ENCODE data around the gene PSMB1. TPM values are rescaled to one million over a fixed set of nuclear protein-coding genes. Genes with fewer than 3 reads are reported as not detected.

PSMB1 gene
- total and polyA plus RNA-seq, 9 of the 15 experiments (the other 6 are each of a cell fraction or from before 2014, with no cell fraction given): 447 to 2,953 (median 884) TPM

DNA sequence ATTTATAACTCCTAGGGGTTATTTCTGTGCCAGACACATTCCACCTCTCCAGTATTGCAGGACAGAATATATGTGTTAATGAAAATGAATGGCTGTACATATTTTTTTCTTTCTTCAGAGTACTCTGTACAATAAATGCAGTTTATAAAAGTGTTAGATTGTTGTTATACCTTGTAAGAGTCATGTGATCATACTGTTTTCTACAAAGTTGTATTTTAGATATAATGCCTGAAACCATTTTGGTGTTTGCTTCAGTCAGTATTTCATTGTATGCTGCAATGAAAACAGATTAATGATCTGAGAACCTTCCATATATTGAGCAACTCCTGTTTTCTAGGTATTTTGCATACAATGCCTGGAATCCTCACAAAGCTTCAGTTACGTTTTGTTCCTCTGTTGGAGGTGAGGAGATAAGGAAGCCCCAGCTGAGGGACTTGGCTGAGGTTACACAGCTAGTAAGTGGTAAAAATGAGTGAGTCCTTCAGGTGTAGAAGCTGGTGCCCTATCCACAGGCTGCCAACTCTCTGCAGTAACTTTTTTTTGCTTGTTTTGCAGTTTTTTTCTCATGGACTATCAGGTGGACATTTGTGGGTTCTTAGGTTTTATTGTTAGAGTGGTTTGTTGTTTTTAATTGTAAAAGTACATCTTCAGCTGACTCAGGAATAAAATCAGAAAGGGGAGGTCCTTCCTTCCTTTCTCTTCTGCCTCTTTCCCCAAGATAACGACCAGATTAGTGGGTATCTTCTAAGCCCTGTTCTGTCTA lies 19.8 kb upstream of the PSMB1 start (continued):
- TF ChIP-seq, protein P1, sequence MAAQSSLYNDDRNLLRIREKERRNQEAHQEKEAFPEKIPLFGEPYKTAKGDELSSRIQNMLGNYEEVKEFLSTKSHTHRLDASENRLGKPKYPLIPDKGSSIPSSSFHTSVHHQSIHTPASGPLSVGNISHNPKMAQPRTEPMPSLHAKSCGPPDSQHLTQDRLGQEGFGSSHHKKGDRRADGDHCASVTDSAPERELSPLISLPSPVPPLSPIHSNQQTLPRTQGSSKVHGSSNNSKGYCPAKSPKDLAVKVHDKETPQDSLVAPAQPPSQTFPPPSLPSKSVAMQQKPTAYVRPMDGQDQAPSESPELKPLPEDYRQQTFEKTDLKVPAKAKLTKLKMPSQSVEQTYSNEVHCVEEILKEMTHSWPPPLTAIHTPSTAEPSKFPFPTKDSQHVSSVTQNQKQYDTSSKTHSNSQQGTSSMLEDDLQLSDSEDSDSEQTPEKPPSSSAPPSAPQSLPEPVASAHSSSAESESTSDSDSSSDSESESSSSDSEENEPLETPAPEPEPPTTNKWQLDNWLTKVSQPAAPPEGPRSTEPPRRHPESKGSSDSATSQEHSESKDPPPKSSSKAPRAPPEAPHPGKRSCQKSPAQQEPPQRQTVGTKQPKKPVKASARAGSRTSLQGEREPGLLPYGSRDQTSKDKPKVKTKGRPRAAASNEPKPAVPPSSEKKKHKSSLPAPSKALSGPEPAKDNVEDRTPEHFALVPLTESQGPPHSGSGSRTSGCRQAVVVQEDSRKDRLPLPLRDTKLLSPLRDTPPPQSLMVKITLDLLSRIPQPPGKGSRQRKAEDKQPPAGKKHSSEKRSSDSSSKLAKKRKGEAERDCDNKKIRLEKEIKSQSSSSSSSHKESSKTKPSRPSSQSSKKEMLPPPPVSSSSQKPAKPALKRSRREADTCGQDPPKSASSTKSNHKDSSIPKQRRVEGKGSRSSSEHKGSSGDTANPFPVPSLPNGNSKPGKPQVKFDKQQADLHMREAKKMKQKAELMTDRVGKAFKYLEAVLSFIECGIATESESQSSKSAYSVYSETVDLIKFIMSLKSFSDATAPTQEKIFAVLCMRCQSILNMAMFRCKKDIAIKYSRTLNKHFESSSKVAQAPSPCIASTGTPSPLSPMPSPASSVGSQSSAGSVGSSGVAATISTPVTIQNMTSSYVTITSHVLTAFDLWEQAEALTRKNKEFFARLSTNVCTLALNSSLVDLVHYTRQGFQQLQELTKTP (IDR thresholded peaks at IDR 0.05; ENCODE audit: low read depth in 1 of 2, partially characterized antibody in 2 of 2): no peak
- no peak for TF ChIP-seq KLF13 (tag; IDR thresholded peaks at IDR 0.05; ENCODE audit: borderline replicate concordance, low read depth)
- TF ChIP-seq TOE1 (IDR thresholded peaks at IDR 0.05; ENCODE audit: borderline replicate concordance): peak; percentile 71; the same call in 1 of the 2 replicates
- TF ChIP-seq TOE1 (CRISPR knock-in tag; IDR thresholded peaks at IDR 0.05; ENCODE audit: borderline replicate concordance, low read depth): no peak
- no peak for TF ChIP-seq HOXB6 (CRISPR knock-in tag; IDR thresholded peaks at IDR 0.05; ENCODE audit: borderline replicate concordance)
- TF ChIP-seq PHF21A (IDR thresholded peaks at IDR 0.05; ENCODE audit: borderline replicate concordance, low read depth): no peak
- TF ChIP-seq IRF2 (CRISPR knock-in tag; IDR thresholded peaks at IDR 0.05): no peak
- no peak for TF ChIP-seq FOXA3 (CRISPR knock-in tag; conservative IDR thresholded peaks at IDR 0.05 in 1 of 2, IDR thresholded peaks at IDR 0.05 in 1 of 2)
- no peak for TF ChIP-seq SIN3B (IDR thresholded peaks at IDR 0.05; ENCODE audit: low read depth)
- TF ChIP-seq OTX1 (CRISPR knock-in tag; IDR thresholded peaks at IDR 0.05): no peak
- TF ChIP-seq CBFA2T3 (IDR thresholded peaks at IDR 0.05): 0 out of 2 replicates have a peak, but pooled peaks have one; percentile 30
- TF ChIP-seq DPF2 (IDR thresholded peaks at IDR 0.05): peak; percentile 44; the same call in 1 of the 2 replicates
- peak; percentile 51 for TF ChIP-seq MAFK (IDR thresholded peaks at IDR 0.05; ENCODE audit: low read length)
- peak; percentile 30; the same call in 1 of the 2 replicates for TF ChIP-seq TEAD4 (IDR thresholded peaks at IDR 0.05; ENCODE audit: low read length)
- TF ChIP-seq TEAD4 (CRISPR knock-in tag; IDR thresholded peaks at IDR 0.05; ENCODE audit: borderline replicate concordance): no peak
- peak; percentile 42 for TF ChIP-seq DACH1 (IDR thresholded peaks at IDR 0.05; ENCODE audit: partially characterized antibody)
- TF ChIP-seq CXXC5 (CRISPR knock-in tag; IDR thresholded peaks at IDR 0.05): peak; percentile 44; the same call in 1 of the 2 replicates

All from K562 (cell line).